Bladder microvascular endothelial cell (primary cell): Measurements from ENCODE around the gene TLE7. TPM values are rescaled to one million over a fixed set of nuclear protein-coding genes. Genes with fewer than 3 reads are reported as not detected.

Experiments used
- total RNA-seq: library from RNA; depleted of rRNA; stranded (reverse); fragments of >200 nt; gene quantifications from 2 replicates; pipeline ENCODE4 v1.2.3, GENCODE V29; 2014

Gene TLE7
- total RNA-seq: 0.16 TPM in 1 of 2 replicates, not detected in the other

GRCh38 chr16:71442051-71442440, at the start of gene TLE7:
TLE7 (minus strand) TSS chr16:71442054; CDS start chr16:71433324, 8,730 bp downstream.

GRCh38 chr16:71489122-71489521, 47.3 kb upstream of the TLE7 start, which contains the start of gene ZNF19:
ZNF19 (minus strand) TSS chr16:71489324; CDS start chr16:71482114, 7,210 bp downstream.

GRCh38 chr16:71461686-71462648, 20.1 kb upstream of the TLE7 start, which contains the start of gene ZNF23:
ZNF23 (minus strand) TSS chr16:71462247; CDS start chr16:71456796, 5,451 bp downstream.

Other genes starting within 250 kb of the TLE7 start
- gene HYDIN, start 211.3 kb downstream of the TLE7 start, total RNA-seq: 0.06 TPM in 1 of 2 replicates, not detected in the other
- 18.0 and 30.4 TPM in 2 replicates for gene CMTR2, start 152.7 kb downstream of the TLE7 start, total RNA-seq
- gene CALB2, start 83.3 kb downstream of the TLE7 start, total RNA-seq: 0.13 TPM in 1 of 2 replicates, not detected in the other
- 2.8 and 7.3 TPM in 2 replicates for gene ZNF23, start 20.2 kb upstream of the TLE7 start, total RNA-seq
- gene ZNF19, start 47.3 kb upstream of the TLE7 start, total RNA-seq: 0.65 and 2.1 TPM in 2 replicates
- not detected in 2 replicates for gene CHST4, start 84.4 kb upstream of the TLE7 start, total RNA-seq
- gene TAT, start 135.0 kb upstream of the TLE7 start, total RNA-seq: not detected in 2 replicates
- under 0.01 and 0.25 TPM in 2 replicates for gene MARVELD3, start 184.1 kb upstream of the TLE7 start, total RNA-seq